ENCODE results near the gene POU2F1. TPM values are rescaled to one million over a fixed set of nuclear protein-coding genes. Genes with fewer than 3 reads are reported as not detected.

Gene POU2F1
- total RNA-seq, 4 donors from 2014 or later, result 21.0 to 33.7 (median 21.8) TPM

DNA sequence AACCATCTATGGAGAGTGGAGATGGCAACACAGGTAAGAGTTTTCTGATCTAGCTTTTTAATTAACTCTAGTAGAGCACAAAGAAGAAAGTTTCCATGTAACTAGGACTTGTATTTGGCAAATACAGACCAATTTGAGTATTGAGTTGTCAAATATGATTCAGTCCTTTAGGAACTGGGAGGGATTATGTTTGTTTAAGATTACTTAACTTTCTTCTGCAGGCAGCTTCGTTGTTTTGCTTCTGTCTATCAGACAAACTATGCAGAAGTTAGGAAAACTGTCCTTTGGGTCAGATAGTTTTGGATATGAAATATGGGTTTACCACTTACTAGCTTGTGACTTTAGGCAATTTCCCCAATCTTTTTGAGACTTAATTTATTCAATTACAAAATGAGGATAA, 111.8 kb downstream of the POU2F1 start:
- Histone ChIP-seq H3K4me1 (peaks cover 0 to 41% (median 5%) of the 10 kb centered on the region in 4 donors), H3K27me3 (no peaks in the 10 kb centered on the region), H3K27ac (no peak overlapping the region), H3K4me3 (no peak overlapping the region), H3K36me3 (peaks cover 0 to 31% (median 0%) of the 10 kb centered on the region in 3 donors), H3K9me3 (peaks cover 0 to 11% (median 0%) of the 10 kb centered on the region in 4 donors)
- 16 to 35% methylated on average over 1 of the region's 1 CpG for WGBS, 2 donors
- TF ChIP-seq EP300 (IDR thresholded peaks at IDR 0.05), result no peak
- no peak for TF ChIP-seq POLR2A (IDR thresholded peaks at IDR 0.05)
- TF ChIP-seq, protein P1, sequence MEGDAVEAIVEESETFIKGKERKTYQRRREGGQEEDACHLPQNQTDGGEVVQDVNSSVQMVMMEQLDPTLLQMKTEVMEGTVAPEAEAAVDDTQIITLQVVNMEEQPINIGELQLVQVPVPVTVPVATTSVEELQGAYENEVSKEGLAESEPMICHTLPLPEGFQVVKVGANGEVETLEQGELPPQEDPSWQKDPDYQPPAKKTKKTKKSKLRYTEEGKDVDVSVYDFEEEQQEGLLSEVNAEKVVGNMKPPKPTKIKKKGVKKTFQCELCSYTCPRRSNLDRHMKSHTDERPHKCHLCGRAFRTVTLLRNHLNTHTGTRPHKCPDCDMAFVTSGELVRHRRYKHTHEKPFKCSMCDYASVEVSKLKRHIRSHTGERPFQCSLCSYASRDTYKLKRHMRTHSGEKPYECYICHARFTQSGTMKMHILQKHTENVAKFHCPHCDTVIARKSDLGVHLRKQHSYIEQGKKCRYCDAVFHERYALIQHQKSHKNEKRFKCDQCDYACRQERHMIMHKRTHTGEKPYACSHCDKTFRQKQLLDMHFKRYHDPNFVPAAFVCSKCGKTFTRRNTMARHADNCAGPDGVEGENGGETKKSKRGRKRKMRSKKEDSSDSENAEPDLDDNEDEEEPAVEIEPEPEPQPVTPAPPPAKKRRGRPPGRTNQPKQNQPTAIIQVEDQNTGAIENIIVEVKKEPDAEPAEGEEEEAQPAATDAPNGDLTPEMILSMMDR (IDR thresholded peaks at IDR 0.05), result no peak
- DNase-seq (ENCODE audit: low spot score in 2 of 2), result no peak

GRCh38 chr1:167333124-167333523, 112.4 kb downstream of the POU2F1 start:
- TF ChIP-seq, protein P1 (IDR thresholded peaks at IDR 0.05), result no peak
- no peak for TF ChIP-seq POLR2A (IDR thresholded peaks at IDR 0.05)
- TF ChIP-seq EP300 (IDR thresholded peaks at IDR 0.05), result no peak
- WGBS, 2 donors, result 74 to 92% methylated on average over 2 of the region's 2 CpGs
- H3K27me3 ChIP-seq, result no peaks in the 10 kb centered on the region
- peaks cover 0 to 38% (median 0%) of the 10 kb centered on the region in 3 donors for H3K36me3 ChIP-seq
- H3K27ac ChIP-seq, result no peak overlapping the region
- H3K4me3 ChIP-seq, result no peak overlapping the region
- no peak for DNase-seq (ENCODE audit: low spot score in 2 of 2)
- H3K9me3 ChIP-seq, result peaks cover 0 to 17% (median 0%) of the 10 kb centered on the region in 4 donors
- H3K4me1 ChIP-seq, result peaks cover 0 to 37% (median 5%) of the 10 kb centered on the region in 4 donors

DNA sequence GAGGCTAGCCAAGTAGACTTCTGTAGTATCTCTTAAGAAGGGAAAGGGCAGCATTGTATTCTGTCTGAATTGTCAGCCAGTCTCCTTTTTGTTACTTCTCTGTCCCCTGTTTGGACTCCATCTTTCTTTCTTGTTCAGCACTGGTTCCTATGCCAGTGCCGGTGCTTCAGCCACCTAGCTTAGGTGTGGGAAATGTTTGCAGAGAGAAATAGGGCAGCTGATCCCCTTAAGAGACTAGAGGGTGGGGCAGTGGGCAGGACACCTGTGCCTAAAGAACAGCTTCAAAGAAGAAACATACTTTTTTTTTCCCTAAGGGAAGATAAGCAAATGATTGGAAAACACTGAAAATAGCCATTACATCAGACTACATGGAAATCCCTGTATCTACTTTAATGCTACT, 113.0 kb downstream of the POU2F1 start:
- H3K36me3 ChIP-seq, result peaks cover 0 to 43% (median 0%) of the 10 kb centered on the region in 3 donors
- no peak for TF ChIP-seq EP300 (IDR thresholded peaks at IDR 0.05)
- TF ChIP-seq POLR2A (IDR thresholded peaks at IDR 0.05), result no peak
- TF ChIP-seq, protein P1 (IDR thresholded peaks at IDR 0.05), result no peak
- peaks cover 0 to 32% (median 5%) of the 10 kb centered on the region in 4 donors for H3K4me1 ChIP-seq
- no peak for DNase-seq (ENCODE audit: low spot score in 2 of 2)
- H3K9me3 ChIP-seq, result peaks cover 0 to 20% (median 0%) of the 10 kb centered on the region in 4 donors
- H3K27ac ChIP-seq, result no peak overlapping the region
- H3K4me3 ChIP-seq, result no peak overlapping the region
- H3K27me3 ChIP-seq, result no peaks in the 10 kb centered on the region
- WGBS, 2 donors, result 81 to 93% methylated on average over 1 of the region's 1 CpG

DNA sequence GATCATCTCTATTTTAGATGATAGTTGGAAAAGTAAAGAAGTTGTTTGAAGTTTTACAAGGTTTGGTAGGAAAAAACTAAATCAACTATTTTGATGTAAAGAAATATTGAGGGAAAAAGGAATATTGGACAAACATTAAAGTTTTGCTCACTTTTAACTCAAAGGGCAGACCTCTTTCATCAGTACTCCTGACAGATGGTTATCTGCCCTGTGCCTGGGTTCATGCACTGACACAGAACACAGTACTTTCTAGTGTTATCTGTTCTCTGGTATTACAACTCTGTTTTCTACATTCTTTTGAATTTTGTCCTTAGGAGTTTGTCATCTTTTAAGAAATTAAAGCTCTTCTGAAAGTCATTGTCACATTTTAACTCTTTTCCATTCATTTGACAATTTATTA, 118.7 kb downstream of the POU2F1 start:
- TF ChIP-seq, protein P1 (IDR thresholded peaks at IDR 0.05), result no peak
- H3K9me3 ChIP-seq, result peaks cover 0 to 32% (median 0%) of the 10 kb centered on the region in 4 donors

GRCh38 chr1:167342846-167343245, 122.2 kb downstream of the POU2F1 start:
- TF ChIP-seq POLR2A (IDR thresholded peaks at IDR 0.05), result no peak
- TF ChIP-seq, protein P1 (IDR thresholded peaks at IDR 0.05), result no peak
- TF ChIP-seq EP300 (IDR thresholded peaks at IDR 0.05), result no peak

More for the DNA sequence above, 118.7 kb downstream of the POU2F1 start:
- DNase-seq (ENCODE audit: low spot score in 2 of 2), result no peak
- no peaks in the 10 kb centered on the region for H3K27me3 ChIP-seq
- H3K4me1 ChIP-seq, result no peaks in the 10 kb centered on the region
- no peak overlapping the region for H3K27ac ChIP-seq
- H3K36me3 ChIP-seq, result peaks cover 0 to 46% (median 0%) of the 10 kb centered on the region in 3 donors
- no peak overlapping the region for H3K4me3 ChIP-seq

More at GRCh38 chr1:167342846-167343245, 122.2 kb downstream of the POU2F1 start:
- Histone ChIP-seq H3K36me3 (peaks cover 0 to 32% (median 0%) of the 10 kb centered on the region in 3 donors), H3K27ac (no peak overlapping the region), H3K27me3 (no peaks in the 10 kb centered on the region), H3K9me3 (peaks cover 0 to 18% (median 0%) of the 10 kb centered on the region in 4 donors), H3K4me1 (no peaks in the 10 kb centered on the region), H3K4me3 (no peak overlapping the region)
- no peak for DNase-seq (ENCODE audit: low spot score in 2 of 2)
- 73 to 76% methylated on average over 3 of the region's 3 CpGs for WGBS, 2 donors

Data from tibial nerve (tissue), 4 donors.